ENCODE measurements around the gene DENND1A. TPM values are rescaled to one million over a fixed set of nuclear protein-coding genes. Genes with fewer than 3 reads are reported as not detected.

Gene DENND1A
- polyA plus RNA-seq, 1 experiment: 16.2 TPM

DNA sequence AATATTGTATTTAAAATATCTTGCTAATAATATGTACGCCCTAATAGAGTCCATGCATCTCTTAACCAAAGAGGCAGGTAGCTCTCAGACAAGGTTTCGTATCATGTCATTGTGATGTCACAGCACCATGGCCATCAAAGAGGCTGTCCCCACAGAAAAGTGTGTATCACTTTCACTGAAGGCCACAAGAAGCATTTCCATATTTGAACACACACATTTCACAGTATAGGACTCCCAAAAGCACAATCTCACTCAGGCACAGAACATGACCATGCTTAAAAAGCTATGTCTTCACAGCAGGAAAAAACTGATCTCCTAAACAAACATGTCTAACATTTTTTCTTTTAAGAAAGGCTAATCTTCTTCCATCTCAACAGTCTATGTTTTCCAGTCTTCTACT is 133.8 kb downstream of the DENND1A start:
- no peak overlapping the region for H3K27ac ChIP-seq (ENCODE audit: low read depth, low read length)
- CTCF ChIA-PET: no interaction called here
- POLR2A ChIA-PET: no interaction called here
- no peak for DNase-seq (ENCODE audit: low read depth, low spot score)
- no peak for TF ChIP-seq CTCF (IDR thresholded peaks at IDR 0.05; ENCODE audit: low read depth, low read length)
- no peaks in the 10 kb centered on the region for H3K27me3 ChIP-seq (ENCODE audit: control insufficient read depth, insufficient read depth, low read length)
- no peak overlapping the region for H3K4me3 ChIP-seq (ENCODE audit: low read depth, low read length)
- no peaks in the 10 kb centered on the region for H3K9me3 ChIP-seq (ENCODE audit: control insufficient read depth, insufficient read depth, low read length)

DNA sequence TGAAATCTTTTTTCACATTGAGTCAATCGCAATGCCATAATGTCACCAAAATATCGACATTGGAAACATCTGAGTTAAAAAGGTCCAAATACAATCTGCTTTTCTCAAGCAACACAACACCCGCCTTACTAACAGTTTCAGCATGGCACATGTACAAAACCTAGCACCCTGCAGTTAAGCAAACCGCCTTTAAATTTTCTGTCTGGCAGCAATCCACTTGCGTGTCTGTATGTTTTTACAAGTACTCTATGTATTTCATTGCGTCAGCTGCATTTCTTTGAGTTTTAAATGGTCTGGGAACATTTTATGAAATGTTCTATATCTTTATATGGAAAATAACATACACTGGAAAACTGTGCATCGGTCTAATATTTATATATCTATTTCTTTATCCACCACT is 134.6 kb downstream of the DENND1A start:
- H3K9me3 ChIP-seq (ENCODE audit: control insufficient read depth, insufficient read depth, low read length): no peaks in the 10 kb centered on the region
- TF ChIP-seq CTCF (IDR thresholded peaks at IDR 0.05; ENCODE audit: low read depth, low read length): no peak
- ChIA-PET CTCF (no interaction called here), POLR2A (no interaction called here)
- no peak overlapping the region for H3K4me3 ChIP-seq (ENCODE audit: low read depth, low read length)
- no peak overlapping the region for H3K27ac ChIP-seq (ENCODE audit: low read depth, low read length)
- no peak for DNase-seq (ENCODE audit: low read depth, low spot score)
- H3K27me3 ChIP-seq (ENCODE audit: control insufficient read depth, insufficient read depth, low read length): no peaks in the 10 kb centered on the region

GRCh38 chr9:123792501-123792900 is 137.4 kb downstream of the DENND1A start:
- H3K9me3 ChIP-seq (ENCODE audit: control insufficient read depth, insufficient read depth, low read length): no peaks in the 10 kb centered on the region
- no peak overlapping the region for H3K27ac ChIP-seq (ENCODE audit: low read depth, low read length)
- POLR2A ChIA-PET: no interaction called here
- CTCF ChIA-PET: no interaction called here
- H3K27me3 ChIP-seq (ENCODE audit: control insufficient read depth, insufficient read depth, low read length): no peaks in the 10 kb centered on the region
- no peak overlapping the region for H3K4me3 ChIP-seq (ENCODE audit: low read depth, low read length)
- no peak for TF ChIP-seq CTCF (IDR thresholded peaks at IDR 0.05; ENCODE audit: low read depth, low read length)
- no peak for DNase-seq (ENCODE audit: low read depth, low spot score)

DNA sequence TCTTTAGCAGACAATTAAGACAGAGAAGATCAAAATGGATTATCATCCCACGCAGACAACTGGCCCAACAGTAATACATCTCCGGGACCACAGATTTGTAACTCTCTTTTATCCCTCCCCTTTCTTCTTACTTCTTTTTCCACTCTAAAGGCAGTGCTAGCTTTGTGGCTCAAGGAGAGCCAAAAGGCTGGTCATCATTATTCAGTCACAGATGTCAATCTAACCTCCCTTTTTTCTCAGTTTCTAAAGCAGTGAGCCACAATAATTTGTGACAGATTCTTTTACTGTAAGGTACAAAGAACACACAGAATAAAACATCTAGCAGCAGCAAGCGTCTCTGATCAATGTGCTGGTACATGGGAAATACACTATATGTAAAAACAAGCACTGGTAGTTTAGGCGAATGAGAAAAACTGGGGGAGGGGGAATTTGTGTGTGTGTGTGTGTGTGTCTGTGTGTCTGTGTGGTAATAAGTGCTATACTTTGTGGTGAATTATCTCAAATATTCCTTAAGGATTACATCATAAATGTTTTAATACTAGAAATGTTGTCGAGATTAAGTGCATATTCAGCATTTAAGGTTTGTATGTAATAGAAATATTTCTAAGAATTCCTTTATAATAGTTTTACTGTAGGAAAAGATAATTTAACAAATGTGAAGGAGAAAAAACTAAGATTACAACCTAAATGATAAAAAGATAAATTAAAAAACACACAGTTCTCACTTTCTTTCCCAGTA is 140.2 kb downstream of the DENND1A start:
- Histone ChIP-seq H3K4me3 (ENCODE audit: low read depth, low read length) (no peak overlapping the region), H3K9me3 (ENCODE audit: control insufficient read depth, insufficient read depth, low read length) (no peaks in the 10 kb centered on the region), H3K27ac (ENCODE audit: low read depth, low read length) (no peak overlapping the region), H3K27me3 (ENCODE audit: control insufficient read depth, insufficient read depth, low read length) (no peaks in the 10 kb centered on the region)
- no peak for DNase-seq (ENCODE audit: low read depth, low spot score)
- POLR2A ChIA-PET: no interaction called here
- TF ChIP-seq CTCF (IDR thresholded peaks at IDR 0.05; ENCODE audit: low read depth, low read length): no peak
- CTCF ChIA-PET: no interaction called here

DNA sequence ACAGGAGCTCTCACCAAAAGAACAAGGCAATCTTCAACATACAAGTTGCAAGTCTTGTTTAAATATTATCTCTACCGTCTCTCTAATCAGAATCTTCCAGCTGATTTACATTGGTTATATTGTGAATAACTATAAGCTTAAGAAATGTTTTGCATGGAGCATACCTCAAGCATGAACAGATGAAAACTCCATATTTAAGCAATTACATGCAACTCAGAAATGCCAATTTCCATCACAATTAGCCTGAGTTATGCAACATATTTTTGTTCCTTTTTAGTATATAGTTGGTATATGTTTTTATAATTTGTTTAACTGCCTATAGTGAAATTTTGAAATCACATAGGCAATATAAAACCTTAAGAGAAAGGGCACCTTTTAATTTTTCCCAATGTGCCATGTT is 142.5 kb downstream of the DENND1A start:
- H3K9me3 ChIP-seq (ENCODE audit: control insufficient read depth, insufficient read depth, low read length): no peaks in the 10 kb centered on the region
- H3K4me3 ChIP-seq (ENCODE audit: low read depth, low read length): no peak overlapping the region
- no peak for DNase-seq (ENCODE audit: low read depth, low spot score)
- ChIA-PET POLR2A (no interaction called here), CTCF (no interaction called here)
- no peaks in the 10 kb centered on the region for H3K27me3 ChIP-seq (ENCODE audit: control insufficient read depth, insufficient read depth, low read length)
- TF ChIP-seq CTCF (IDR thresholded peaks at IDR 0.05; ENCODE audit: low read depth, low read length): no peak
- H3K27ac ChIP-seq (ENCODE audit: low read depth, low read length): no peak overlapping the region
